Ectodermal cell (in vitro differentiated cells): Measurements from ENCODE around the gene PAPPA.

ENCODE experiments used
- H3K27ac ChIP-seq: 2 replicates; pipeline ENCODE4 v1.7.0; 2013; ENCODE audit warnings: mild to moderate bottlenecking, low read depth, low read length; ENCODE audit not compliant: insufficient read depth, poor library complexity, severe bottlenecking
- H3K27me3 ChIP-seq: 2 replicates; pipeline ENCODE4 v1.7.0; 2013; ENCODE audit warnings: mild to moderate bottlenecking, low read length; ENCODE audit not compliant: insufficient read depth, control insufficient read depth, poor library complexity, severe bottlenecking
- H3K36me3 ChIP-seq: one replicate; pipeline ENCODE4 v1.7.0; 2013; ENCODE audit warnings: low read length; ENCODE audit not compliant: control insufficient read depth, insufficient read depth
- H3K4me1 ChIP-seq: one replicate; pipeline ENCODE4 v1.7.0; 2013; ENCODE audit warnings: low read length; ENCODE audit not compliant: control insufficient read depth, insufficient read depth
- H3K4me3 ChIP-seq: 2 replicates; pipeline ENCODE4 v1.7.0; 2013; ENCODE audit warnings: low read depth, low read length, control low read depth; ENCODE audit not compliant: insufficient read depth
- H3K9me3 ChIP-seq: 2 replicates; pipeline ENCODE4 v1.7.0; 2013; ENCODE audit warnings: mild to moderate bottlenecking, low read length, moderate library complexity; ENCODE audit not compliant: control insufficient read depth
- WGBS, 2 experiments: methylation state at CpG; one replicate each; pipeline ENCODE4 v1.1.7; 2013; ENCODE audit warnings: missing lambda C conversion rate in 2 of 2; 5-methylcytosine and 5-hydroxymethylcytosine counted together

Gene PAPPA

GRCh38 chr9:116380496-116380995 is 227.0 kb downstream of the PAPPA start:
- Histone ChIP-seq H3K4me3 (no peak overlapping the region), H3K9me3 (no peaks in the 10 kb centered on the region), H3K27ac (no peak overlapping the region), H3K4me1 (no peaks in the 10 kb centered on the region), H3K36me3 (no peaks in the 10 kb centered on the region), H3K27me3 (no peaks in the 10 kb centered on the region)

- no peak overlapping the region for H3K4me3 ChIP-seq
- no peaks in the 10 kb centered on the region for H3K36me3 ChIP-seq
- no peaks in the 10 kb centered on the region for H3K4me1 ChIP-seq
- 87 to 98% methylated on average over 2 of the region's 2 CpGs for WGBS, 2 experiments
- no peaks in the 10 kb centered on the region for H3K27me3 ChIP-seq
- H3K9me3 ChIP-seq, result no peaks in the 10 kb centered on the region
- H3K27ac ChIP-seq, result no peak overlapping the region
These were observed 227.8 kb downstream of the PAPPA start for GRCh38 chr9:116381350-116381749.

- Histone ChIP-seq H3K4me1 (no peaks in the 10 kb centered on the region), H3K9me3 (no peaks in the 10 kb centered on the region)
- 94 to 95% methylated on average over 4 of the region's 4 CpGs for WGBS, 2 experiments
These were observed 228.5 kb downstream of the PAPPA start for GRCh38 chr9:116382053-116382452.

GRCh38 chr9:116383133-116383532 is 229.5 kb downstream of the PAPPA start:
- 87 to 96% methylated on average over 3 to 5 of the region's 5 CpGs for WGBS, 2 experiments
- Histone ChIP-seq H3K27me3 (no peaks in the 10 kb centered on the region), H3K27ac (no peak overlapping the region), H3K4me1 (no peaks in the 10 kb centered on the region), H3K4me3 (no peak overlapping the region), H3K36me3 (no peaks in the 10 kb centered on the region), H3K9me3 (no peaks in the 10 kb centered on the region)

More at GRCh38 chr9:116382053-116382452, 228.5 kb downstream of the PAPPA start:
- Histone ChIP-seq H3K27ac (no peak overlapping the region), H3K36me3 (no peaks in the 10 kb centered on the region), H3K4me3 (no peak overlapping the region), H3K27me3 (no peaks in the 10 kb centered on the region)

GRCh38 chr9:116383936-116384335 is 230.3 kb downstream of the PAPPA start:
- Histone ChIP-seq H3K4me1 (no peaks in the 10 kb centered on the region), H3K36me3 (no peaks in the 10 kb centered on the region), H3K27ac (no peak overlapping the region), H3K4me3 (no peak overlapping the region), H3K9me3 (no peaks in the 10 kb centered on the region), H3K27me3 (no peaks in the 10 kb centered on the region)
- WGBS, 2 experiments, result 95 to 97% methylated on average over 3 of the region's 4 CpGs

- Histone ChIP-seq H3K36me3 (no peaks in the 10 kb centered on the region), H3K27ac (no peak overlapping the region), H3K4me1 (no peaks in the 10 kb centered on the region), H3K9me3 (no peaks in the 10 kb centered on the region), H3K27me3 (no peaks in the 10 kb centered on the region), H3K4me3 (no peak overlapping the region)
- 87 to 90% methylated on average over 5 of the region's 6 CpGs for WGBS, 2 experiments
These were observed 234.5 kb downstream of the PAPPA start for GRCh38 chr9:116387934-116388698.

GRCh38 chr9:116389541-116390302 is 236.1 kb downstream of the PAPPA start:
- 91 to 94% methylated on average over 1 of the region's 1 CpG for WGBS, 2 experiments
- no peaks in the 10 kb centered on the region for H3K4me1 ChIP-seq
- H3K36me3 ChIP-seq, result no peaks in the 10 kb centered on the region

GRCh38 chr9:116390303-116391228 is 237.0 kb downstream of the PAPPA start:
- Histone ChIP-seq H3K4me3 (no peak overlapping the region), H3K36me3 (no peaks in the 10 kb centered on the region), H3K9me3 (no peaks in the 10 kb centered on the region), H3K27me3 (no peaks in the 10 kb centered on the region), H3K4me1 (no peaks in the 10 kb centered on the region), H3K27ac (no peak overlapping the region)
- 93 to 94% methylated on average over 7 of the region's 7 CpGs for WGBS, 2 experiments

More at GRCh38 chr9:116389541-116390302, 236.1 kb downstream of the PAPPA start:
- Histone ChIP-seq H3K9me3 (no peaks in the 10 kb centered on the region), H3K27me3 (no peaks in the 10 kb centered on the region), H3K27ac (no peak overlapping the region), H3K4me3 (no peak overlapping the region)

- Histone ChIP-seq H3K27ac (no peak overlapping the region), H3K9me3 (no peaks in the 10 kb centered on the region), H3K36me3 (no peaks in the 10 kb centered on the region), H3K4me3 (no peak overlapping the region), H3K27me3 (no peaks in the 10 kb centered on the region), H3K4me1 (no peaks in the 10 kb centered on the region)
- 91 to 95% methylated on average over 4 of the region's 4 CpGs for WGBS, 2 experiments
These were observed 237.8 kb downstream of the PAPPA start for GRCh38 chr9:116391306-116391900.
